Lower leg skin (tissue), 3 donors: Measurements from ENCODE around the gene SMIM1.

ENCODE experiments used
- CTCF ChIP-seq, 3 donors: fragments of 450-650 bp; IDR thresholded peaks; one replicate each; pipeline ENCODE4 v1.5.1; 2016; ENCODE audit warnings: antibody characterized with exemption in 3 of 3, mild to moderate bottlenecking in 3 of 3, moderate library complexity in 2 of 3
- POLR2A ChIP-seq, 2 donors: fragments of 450-650 bp; IDR thresholded peaks; one replicate each; pipeline ENCODE4 v1.6.1; 2016 to 2017; ENCODE audit warnings: antibody characterized with exemption in 2 of 2, mild to moderate bottlenecking in 1 of 2, moderate library complexity in 1 of 2

DNA sequence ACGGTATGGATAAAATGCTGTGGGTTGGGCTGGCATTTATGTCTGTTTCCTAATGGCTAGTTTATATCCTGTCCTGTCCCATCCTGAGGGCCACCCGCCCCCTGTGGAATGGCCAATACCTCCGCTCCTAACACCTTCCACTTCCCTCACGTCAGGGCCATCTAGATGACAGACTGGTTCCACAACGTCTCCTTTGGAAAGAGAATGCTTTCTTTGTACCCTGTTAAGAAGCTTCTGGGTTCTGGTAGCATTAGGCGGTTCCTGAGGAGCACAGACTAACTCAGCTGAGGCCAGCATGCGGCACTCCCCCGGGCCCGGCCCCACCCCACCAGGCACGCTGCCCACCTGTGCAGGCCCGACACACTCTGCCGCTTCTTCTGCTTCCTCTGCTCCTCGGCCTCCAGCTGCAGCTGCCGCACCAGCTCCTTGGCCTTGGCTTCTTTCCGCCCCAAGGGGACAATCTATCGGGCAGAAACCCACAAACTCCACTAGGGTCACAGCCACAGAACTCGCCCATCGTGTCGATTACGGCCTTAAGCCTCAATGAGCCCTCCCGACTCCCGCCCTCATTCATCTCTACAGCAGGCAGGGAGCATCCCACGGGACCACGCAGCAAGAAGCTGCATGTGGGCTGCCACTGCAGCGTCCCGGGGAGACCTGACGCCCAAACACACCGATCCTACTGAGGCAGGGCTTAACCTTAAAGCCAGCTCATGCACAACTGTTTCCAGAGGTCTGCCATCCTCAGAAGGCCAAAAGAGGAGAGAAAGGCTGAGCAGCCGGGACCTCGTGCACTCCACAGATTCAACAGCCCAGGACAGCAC is 11.3 kb downstream of the SMIM1 start:
- TF ChIP-seq CTCF (IDR thresholded peaks at IDR 0.05) = no peak
- no peak for TF ChIP-seq POLR2A (IDR thresholded peaks at IDR 0.05)
